Skeletal muscle satellite cell (primary cell): Measurements from ENCODE around the gene PIK3R1.

ENCODE experiments used
- H3K27me3 ChIP-seq: 2 replicates; pipeline ENCODE4 v1.7.0; 2013; ENCODE audit warnings: low read length; ENCODE audit not compliant: control insufficient read depth, insufficient read depth
- H3K36me3 ChIP-seq: 2 replicates; pipeline ENCODE4 v1.7.0; 2013; ENCODE audit warnings: mild to moderate bottlenecking, control low read depth, low read length; ENCODE audit not compliant: insufficient read depth
- H3K4me1 ChIP-seq: 2 replicates; pipeline ENCODE4 v1.7.0; 2013; ENCODE audit warnings: low read length; ENCODE audit not compliant: control insufficient read depth, insufficient read depth
- H3K4me2 ChIP-seq: 2 replicates; pipeline ENCODE4 v1.7.0; 2013; ENCODE audit warnings: mild to moderate bottlenecking, low read length
- H3K4me3 ChIP-seq: 2 replicates; pipeline ENCODE4 v1.7.0; 2013; ENCODE audit warnings: low read length
- H3K9ac ChIP-seq: 2 replicates; pipeline ENCODE4 v1.7.0; 2013; ENCODE audit warnings: mild to moderate bottlenecking, low read depth, low read length, moderate library complexity
- H3K9me3 ChIP-seq: replicated peaks from 2 replicates; pipeline ENCODE4 v1.7.0; 2013; ENCODE audit warnings: mild to moderate bottlenecking, control low read depth, low read length

The PIK3R1 gene

DNA sequence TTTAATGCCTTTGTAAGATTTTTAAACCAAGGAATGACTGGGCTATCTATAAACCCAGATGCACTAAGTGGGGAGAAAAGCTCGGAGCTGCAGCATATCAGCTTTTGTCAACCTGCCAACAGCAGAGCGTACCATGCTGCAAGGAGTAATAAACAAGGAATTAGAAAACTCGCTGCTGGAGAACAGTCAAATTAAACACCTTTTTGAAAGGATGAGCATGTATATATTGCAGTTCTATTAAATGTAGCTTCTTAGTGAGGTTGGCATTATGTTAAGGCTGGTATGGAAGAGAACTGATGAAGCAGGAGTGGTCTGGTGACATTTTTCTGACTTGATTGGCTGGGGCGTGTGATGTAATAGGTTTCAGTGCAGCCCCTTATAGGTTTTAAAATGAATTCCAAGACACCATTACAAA, 74.7 kb downstream of the PIK3R1 start:
- no peaks in the 10 kb centered on the region for H3K9me3 ChIP-seq
- H3K4me2 ChIP-seq: peak overlapping the region; percentile 97
- peaks cover 46% of the 10 kb centered on the region for H3K4me1 ChIP-seq
- H3K9ac ChIP-seq: no peak overlapping the region
- peaks cover 27% of the 10 kb centered on the region for H3K36me3 ChIP-seq
- H3K27me3 ChIP-seq: no peaks in the 10 kb centered on the region
- H3K4me3 ChIP-seq: no peak overlapping the region

DNA sequence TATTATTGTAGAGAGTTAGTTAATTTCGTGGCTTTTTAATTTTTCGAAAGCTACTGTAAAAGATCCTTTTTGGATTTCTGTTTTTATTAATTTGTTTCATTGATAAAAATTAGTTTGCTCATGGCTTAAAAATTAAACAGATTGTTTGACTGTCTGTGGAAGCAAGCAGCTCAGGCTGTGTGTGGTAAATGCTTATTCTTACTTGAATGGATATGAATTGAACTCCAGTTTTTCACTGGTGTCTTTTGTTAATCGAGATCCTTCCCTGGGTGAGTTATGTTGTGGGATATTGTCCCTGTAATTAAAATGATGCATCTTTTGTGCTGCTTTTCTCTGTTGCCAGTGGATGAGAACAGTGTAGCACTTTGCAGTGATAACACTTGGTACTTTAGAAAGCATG, 75.3 kb downstream of the PIK3R1 start:
- peaks cover 46% of the 10 kb centered on the region for H3K4me1 ChIP-seq
- H3K4me3 ChIP-seq: no peak overlapping the region
- no peak overlapping the region for H3K9ac ChIP-seq
- no peak overlapping the region for H3K4me2 ChIP-seq
- H3K9me3 ChIP-seq: no peaks in the 10 kb centered on the region
- peaks cover 32% of the 10 kb centered on the region for H3K36me3 ChIP-seq
- H3K27me3 ChIP-seq: no peaks in the 10 kb centered on the region

DNA sequence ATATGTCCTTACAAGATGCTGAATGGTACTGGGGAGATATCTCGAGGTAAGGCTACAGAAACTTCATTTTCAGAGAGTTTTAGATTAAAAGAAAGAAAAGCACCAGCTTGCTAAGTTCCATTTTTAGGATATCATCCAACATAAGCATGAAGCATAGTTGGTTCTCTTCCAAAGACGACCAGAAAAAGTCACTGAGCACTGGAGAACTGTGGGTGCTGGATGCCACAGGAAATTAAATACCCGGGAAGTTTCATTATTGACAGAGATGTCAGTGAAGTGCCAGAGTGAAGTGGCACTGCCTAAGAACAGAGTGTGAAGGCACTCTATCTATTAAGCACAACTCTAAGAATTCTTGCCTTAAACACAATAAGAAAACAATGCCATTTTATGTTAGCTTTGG, 76.8 kb downstream of the PIK3R1 start:
- Histone ChIP-seq H3K4me3 (peak overlapping the region; percentile 10), H3K9ac (no peak overlapping the region), H3K27me3 (no peaks in the 10 kb centered on the region), H3K9me3 (no peaks in the 10 kb centered on the region), H3K4me1 (peaks cover 39% of the 10 kb centered on the region), H3K4me2 (peak overlapping the region; percentile 64), H3K36me3 (peaks cover 46% of the 10 kb centered on the region)

DNA sequence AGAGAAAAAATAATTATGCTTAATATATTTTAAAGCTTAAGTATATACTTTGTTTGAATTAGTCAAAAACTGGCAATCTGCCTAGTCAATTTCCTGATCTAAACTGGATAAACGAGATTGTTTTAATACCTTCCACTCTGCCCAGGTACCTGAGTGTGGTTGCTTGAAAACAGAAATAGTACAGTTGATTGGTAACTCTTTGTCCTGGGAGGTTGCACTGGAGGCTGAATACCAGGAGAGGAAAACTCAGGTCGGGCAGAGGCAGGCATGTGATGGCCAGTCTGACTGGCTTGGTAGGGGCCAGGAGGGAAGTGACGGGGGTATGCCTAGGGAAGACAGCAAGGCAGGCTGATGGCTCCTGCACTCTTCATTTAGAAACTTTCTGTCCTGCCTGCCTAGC, 80.2 kb downstream of the PIK3R1 start:
- Histone ChIP-seq H3K4me3 (no peak overlapping the region), H3K9me3 (no peaks in the 10 kb centered on the region), H3K27me3 (no peaks in the 10 kb centered on the region), H3K4me1 (peaks cover 29% of the 10 kb centered on the region), H3K36me3 (peaks cover 66% of the 10 kb centered on the region), H3K9ac (no peak overlapping the region), H3K4me2 (no peak overlapping the region)

DNA sequence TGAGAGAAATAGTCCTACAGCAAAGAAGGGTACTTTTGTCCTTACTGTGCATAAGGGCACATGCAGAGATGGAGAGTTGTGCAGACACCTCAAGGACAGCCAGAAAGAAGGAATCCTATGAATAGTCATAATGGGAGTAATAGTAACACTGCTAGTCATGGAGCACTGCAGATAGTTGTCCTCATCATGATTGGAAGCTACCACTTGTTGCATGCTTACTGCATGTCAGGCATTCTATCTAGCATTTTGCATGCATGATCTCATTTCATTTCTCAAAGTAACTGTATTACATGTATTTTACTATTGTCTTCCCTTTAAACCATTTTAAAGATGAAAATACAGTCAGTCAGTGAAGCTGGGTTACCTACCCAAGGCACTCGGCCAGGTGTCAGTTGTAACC, 81.3 kb downstream of the PIK3R1 start:
- no peaks in the 10 kb centered on the region for H3K27me3 ChIP-seq
- no peak overlapping the region for H3K4me2 ChIP-seq
- H3K9me3 ChIP-seq: no peaks in the 10 kb centered on the region
- peaks cover 66% of the 10 kb centered on the region for H3K36me3 ChIP-seq
- no peak overlapping the region for H3K4me3 ChIP-seq
- H3K9ac ChIP-seq: no peak overlapping the region
- peaks cover 19% of the 10 kb centered on the region for H3K4me1 ChIP-seq

DNA sequence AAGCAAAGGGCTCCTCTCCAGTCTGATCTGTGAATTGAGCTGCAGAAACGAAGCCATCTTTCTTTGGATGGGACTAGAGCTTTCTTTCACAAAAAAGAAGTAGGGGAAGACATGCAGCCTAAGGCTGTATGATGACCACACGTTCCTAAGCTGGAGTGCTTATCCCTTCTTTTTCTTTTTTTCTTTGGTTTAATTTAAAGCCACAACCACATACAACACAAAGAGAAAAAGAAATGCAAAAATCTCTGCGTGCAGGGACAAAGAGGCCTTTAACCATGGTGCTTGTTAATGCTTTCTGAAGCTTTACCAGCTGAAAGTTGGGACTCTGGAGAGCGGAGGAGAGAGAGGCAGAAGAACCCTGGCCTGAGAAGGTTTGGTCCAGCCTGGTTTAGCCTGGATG, 82.1 kb downstream of the PIK3R1 start:
- no peak overlapping the region for H3K9ac ChIP-seq
- H3K27me3 ChIP-seq: no peaks in the 10 kb centered on the region
- peaks cover 63% of the 10 kb centered on the region for H3K36me3 ChIP-seq
- H3K4me3 ChIP-seq: no peak overlapping the region
- H3K4me1 ChIP-seq: peaks cover 11% of the 10 kb centered on the region
- H3K4me2 ChIP-seq: no peak overlapping the region
- no peaks in the 10 kb centered on the region for H3K9me3 ChIP-seq

DNA sequence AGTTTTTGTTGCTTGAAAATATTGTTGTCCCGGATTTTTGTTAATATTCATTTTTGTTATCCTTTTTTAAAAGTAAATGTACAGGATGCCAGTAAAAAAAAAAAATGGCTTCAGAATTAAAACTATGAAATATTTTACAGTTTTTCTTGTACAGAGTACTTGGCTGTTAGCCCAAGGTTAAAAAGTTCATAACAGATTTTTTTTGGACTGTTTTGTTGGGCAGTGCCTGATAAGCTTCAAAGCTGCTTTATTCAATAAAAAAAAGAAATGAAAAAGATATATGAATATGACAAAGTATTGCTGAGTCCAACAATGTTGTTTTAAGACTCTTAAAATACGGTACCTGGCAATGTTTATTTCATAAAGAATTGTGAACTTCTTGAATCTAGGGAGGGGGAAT, 82.9 kb downstream of the PIK3R1 start:
- Histone ChIP-seq H3K27me3 (no peaks in the 10 kb centered on the region), H3K4me2 (no peak overlapping the region), H3K4me1 (peaks cover 11% of the 10 kb centered on the region), H3K9me3 (no peaks in the 10 kb centered on the region), H3K36me3 (peaks cover 54% of the 10 kb centered on the region), H3K9ac (no peak overlapping the region), H3K4me3 (no peak overlapping the region)

DNA sequence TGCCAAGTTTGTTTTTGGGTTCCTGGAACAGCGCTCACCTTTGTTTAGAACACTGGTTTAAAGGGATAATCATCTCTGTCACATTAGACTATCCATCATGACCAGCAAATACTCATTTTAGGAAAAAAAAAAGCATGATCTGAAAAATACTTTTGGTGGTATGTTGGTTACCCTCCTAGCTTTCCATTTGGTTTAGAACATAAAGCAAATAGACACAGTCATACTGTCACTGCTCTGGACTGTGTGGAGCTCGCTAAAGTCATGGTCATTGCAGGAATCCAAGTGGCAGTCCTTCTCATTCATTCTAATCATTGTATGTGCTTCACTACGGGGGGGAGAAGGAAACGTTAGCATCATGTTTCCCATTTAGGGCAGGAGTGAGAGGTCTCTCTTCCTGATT, 83.5 kb downstream of the PIK3R1 start:
- Histone ChIP-seq H3K27me3 (no peaks in the 10 kb centered on the region), H3K9ac (no peak overlapping the region), H3K9me3 (no peaks in the 10 kb centered on the region), H3K4me1 (peaks cover 11% of the 10 kb centered on the region), H3K4me2 (no peak overlapping the region), H3K36me3 (peaks cover 48% of the 10 kb centered on the region), H3K4me3 (no peak overlapping the region)

DNA sequence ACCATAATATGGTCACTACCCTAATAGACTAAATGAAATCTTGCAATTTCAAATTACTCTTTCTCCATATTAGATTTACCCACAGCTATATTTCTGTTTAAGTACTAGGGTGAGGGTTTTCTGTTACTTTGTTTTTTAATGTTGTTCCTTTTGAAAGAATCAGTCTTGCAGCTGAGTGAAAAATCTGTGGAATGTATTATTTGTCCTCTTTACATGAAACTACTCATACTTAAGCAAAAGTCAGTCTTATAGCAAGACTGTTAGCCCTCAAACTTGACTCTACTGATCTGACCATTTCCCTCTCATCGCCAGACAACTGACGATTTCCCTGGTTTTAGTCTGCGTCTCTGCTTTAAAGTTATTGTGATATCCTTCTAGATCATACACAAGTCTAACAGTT, 84.0 kb downstream of the PIK3R1 start:
- Histone ChIP-seq H3K4me2 (no peak overlapping the region), H3K4me3 (no peak overlapping the region), H3K36me3 (peaks cover 44% of the 10 kb centered on the region), H3K9me3 (no peaks in the 10 kb centered on the region), H3K9ac (no peak overlapping the region), H3K27me3 (no peaks in the 10 kb centered on the region), H3K4me1 (peaks cover 11% of the 10 kb centered on the region)

DNA sequence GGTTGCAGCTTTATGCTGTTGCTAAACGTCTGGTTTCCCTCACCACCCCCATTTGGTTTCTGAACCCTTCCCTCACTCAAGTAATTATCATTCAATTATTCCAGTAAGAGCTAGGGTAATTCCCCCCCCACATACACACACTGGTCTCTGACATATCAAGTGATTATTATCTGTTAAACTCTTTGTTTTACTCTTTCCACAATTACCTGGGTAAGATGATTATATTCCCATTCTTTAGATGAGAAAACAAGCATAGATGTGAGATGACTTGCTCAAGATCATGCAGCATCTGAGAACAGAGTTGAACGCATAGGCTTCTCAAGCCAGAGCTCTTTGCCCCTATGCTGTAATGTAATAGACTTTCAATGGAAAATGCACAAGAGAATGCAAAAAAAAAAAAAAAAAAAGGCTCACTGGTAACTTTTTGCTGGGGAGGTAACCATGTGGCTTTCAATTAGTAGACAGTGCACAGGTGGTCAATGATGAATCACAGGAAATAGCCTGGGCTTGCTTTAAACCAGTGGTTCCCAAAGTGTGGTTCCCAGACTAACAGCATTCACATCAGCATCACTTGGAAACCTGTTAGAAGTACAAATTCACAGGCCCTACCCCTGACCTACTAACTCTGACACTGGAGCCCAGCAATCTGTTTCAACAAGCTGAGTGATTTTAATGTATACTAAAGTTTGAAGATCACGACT, 87.6 kb downstream of the PIK3R1 start:
- H3K9ac ChIP-seq: no peak overlapping the region
- no peak overlapping the region for H3K4me3 ChIP-seq
- peaks cover 11% of the 10 kb centered on the region for H3K4me1 ChIP-seq
- H3K4me2 ChIP-seq: no peak overlapping the region
- H3K9me3 ChIP-seq: no peaks in the 10 kb centered on the region
- H3K27me3 ChIP-seq: no peaks in the 10 kb centered on the region
- peaks cover 11% of the 10 kb centered on the region for H3K36me3 ChIP-seq

DNA sequence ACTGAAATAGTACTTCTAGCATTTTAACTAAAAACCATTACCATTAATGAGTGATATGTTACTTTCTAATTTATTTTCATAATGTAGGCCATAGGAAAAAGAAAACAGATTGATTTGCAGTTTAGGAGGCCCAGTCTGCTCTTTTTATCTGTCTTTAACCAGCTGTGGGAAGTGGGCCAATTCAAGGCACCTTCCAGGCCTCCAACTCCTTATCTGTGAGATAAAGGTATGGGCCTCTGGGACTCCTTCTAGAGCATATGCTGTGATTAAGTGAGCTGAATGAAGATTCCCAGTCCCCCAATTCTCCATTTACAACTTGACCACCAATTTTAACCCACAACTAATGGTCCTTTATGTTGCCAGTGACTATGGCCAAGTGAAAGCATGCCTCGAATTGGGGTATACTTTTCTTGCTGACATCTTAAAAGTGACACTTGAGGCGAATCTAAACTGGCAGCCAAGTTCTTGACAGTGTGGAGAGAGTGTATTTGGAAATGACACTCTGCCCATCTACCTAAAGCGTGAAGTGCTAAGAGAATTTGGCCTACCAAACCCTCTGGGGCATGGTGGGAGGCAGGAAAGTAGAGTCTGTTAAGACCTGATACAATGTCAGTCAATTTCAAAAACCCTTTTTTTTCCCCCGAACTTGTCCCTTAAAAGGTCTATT, 88.3 kb downstream of the PIK3R1 start:
- no peak overlapping the region for H3K9ac ChIP-seq
- H3K36me3 ChIP-seq: peaks cover 5% of the 10 kb centered on the region
- H3K4me2 ChIP-seq: no peak overlapping the region
- H3K4me1 ChIP-seq: peaks cover 9% of the 10 kb centered on the region
- H3K4me3 ChIP-seq: no peak overlapping the region
- no peaks in the 10 kb centered on the region for H3K9me3 ChIP-seq
- no peaks in the 10 kb centered on the region for H3K27me3 ChIP-seq
